T-helper 1 cell (primary cell): ENCODE measurements around the gene TRAK2.
"Not testable (repeated sequence)": the region's sequence is repeated elsewhere in the genome, so short reads cannot be mapped to it uniquely, and the experiment has no call there.

ENCODE experiments used
- DNase-seq, 5 donors: peaks; one replicate each; pipeline ENCODE4 v3.0.0-alpha.2; 2012 to 2020

Gene TRAK2

DNA sequence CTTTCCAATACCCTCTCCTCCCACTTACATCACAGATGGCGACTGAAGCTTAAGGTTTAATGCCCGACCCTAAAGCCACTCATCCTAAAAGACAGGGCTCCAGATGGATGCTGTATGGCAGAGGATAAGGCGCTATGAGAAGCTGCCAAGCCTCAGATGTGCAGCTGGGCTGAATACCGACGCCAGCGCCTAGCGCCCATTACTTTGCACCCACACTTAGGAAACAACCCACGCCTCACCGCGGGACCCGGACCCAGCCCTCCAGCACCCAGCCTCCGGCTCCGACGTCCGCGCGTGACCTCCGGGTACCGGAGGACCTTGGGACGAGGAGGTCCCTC lies 335 bp downstream of the TRAK2 start:
- DNase-seq, result no peak

DNA sequence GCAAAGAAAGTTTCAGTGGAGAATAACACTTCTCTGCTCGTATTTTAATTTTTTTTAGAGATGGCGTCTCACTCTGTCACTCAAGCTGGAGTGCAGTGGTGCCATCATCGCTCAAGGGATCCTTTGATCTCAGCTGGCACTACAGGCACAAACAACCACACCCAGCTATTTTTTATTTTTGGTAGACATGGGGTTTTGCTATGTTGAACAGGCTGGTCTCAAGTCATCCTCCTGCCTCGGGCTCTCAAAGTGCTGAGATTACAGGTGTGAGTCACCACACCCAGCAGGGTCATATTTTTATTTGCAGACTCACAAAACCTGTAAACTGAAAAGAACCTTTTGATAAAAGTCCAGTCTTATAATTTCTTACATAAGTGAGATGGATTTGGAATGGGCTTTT lies 2.6 kb downstream of the TRAK2 start:
- peak in 3 of 5 donors; percentile 7 to 57 (median 19) for DNase-seq

DNA sequence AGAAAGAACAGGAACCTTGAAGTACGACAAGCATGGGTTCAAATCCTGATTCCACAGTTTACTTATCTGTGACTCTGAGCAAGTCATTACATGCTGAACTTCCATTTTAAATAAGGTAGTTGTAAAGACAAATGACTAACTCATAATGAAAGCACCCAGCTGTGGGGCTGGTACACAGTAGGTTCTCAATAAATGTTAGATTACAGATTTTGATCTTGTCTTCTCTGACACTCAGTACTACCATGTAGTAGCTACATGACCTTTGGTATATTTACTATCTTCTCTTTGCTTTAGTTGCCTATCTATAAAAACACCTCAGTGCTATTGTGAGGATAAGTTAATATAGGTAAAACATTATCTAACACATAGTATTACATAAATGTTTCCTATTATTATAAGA lies 3.2 kb downstream of the TRAK2 start:
- peak in 1 of 5 donors; percentile 49 for DNase-seq

DNA sequence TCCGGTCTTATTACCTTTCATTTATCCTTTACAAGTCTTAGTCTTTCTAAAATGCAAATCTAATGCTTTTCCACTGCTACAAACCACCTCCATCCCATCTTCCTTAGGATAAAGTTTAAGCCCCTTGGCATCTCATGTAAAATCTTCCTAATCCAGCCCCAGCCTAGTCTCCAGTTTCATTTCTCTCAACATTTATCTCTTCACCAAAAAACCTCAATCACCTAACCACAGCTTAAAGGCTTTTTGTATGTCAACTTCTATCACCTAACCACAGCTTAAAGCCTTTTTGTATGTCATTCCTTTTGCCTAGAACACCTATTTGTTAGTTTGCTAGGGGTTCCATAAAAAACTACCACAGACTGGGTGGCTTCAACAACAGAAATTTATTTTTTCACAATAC lies 4.2 kb downstream of the TRAK2 start:
- peak in 1 of 5 donors; percentile 43 for DNase-seq

DNA sequence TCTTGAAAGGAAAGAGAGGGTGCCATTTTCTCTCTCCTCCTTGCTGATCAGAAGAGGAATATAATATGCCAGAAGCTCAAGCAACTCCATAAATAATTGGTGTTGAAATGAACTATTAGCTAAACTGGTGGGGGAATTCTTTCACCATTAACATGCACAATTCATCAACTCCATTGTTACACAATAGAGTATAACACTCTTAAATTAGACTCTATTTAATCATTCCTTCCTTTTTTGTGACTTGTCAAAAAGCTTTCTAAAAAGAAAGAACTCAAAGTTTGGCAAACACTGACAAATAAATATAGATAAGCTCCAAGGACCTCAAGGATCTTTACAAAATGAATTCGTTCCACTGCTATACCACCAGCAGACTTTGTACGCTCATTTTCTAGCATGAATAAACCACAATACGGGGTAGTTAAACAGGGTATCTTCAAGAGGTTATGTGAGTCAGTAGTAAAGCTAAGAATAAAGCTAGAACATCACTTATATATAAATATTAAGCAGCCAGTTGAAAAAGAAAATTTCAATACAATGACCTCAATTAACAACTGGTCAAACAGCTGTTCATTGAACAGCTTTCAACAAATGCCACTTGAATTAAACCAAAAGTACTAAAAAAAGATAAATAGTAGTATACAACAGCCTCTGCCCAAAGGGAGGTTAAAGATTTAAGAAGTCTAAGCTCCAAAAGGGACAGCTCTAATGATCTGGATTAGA lies 6.4 kb downstream of the TRAK2 start:
- no peak for DNase-seq

DNA sequence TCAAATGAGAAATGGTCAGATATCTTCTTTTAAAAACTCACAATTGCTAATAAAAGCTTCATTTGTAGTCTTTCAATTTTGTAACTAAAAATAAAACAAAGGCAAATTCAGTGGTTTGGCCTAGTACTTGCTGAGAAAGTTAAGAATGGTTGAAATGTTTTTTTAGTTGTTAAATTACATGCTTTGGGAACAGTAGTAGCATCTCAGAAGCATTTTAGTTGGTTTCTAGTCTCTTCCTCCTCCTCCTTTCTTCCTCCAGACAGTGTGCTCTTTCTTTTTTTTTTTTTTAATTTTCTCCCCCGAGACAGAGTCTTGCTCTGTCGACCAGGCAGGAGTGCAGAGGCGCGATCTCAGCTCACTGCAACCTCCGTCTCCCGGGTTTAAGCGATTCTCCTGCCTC lies 9.8 kb downstream of the TRAK2 start:
- no peak for DNase-seq

DNA sequence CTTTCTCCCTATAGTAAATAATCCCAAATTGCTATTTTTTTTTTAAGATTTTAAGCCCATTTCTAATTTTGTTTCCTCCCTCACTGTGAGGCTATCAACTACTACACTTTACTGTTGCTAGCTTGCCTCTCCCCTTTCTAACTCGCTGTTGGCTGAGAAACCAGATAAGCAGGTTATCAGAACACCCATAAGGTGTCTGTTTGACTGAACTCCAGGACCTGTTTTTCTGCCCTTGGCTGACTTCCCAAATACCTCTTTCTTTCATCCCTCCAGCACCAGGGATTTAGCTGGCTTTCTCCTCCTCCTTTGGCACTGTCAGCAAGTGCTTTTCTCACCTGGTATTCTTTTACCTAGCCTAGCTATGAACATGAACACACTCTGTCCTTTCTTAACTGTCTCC lies 11.1 kb downstream of the TRAK2 start:
- no peak for DNase-seq

DNA sequence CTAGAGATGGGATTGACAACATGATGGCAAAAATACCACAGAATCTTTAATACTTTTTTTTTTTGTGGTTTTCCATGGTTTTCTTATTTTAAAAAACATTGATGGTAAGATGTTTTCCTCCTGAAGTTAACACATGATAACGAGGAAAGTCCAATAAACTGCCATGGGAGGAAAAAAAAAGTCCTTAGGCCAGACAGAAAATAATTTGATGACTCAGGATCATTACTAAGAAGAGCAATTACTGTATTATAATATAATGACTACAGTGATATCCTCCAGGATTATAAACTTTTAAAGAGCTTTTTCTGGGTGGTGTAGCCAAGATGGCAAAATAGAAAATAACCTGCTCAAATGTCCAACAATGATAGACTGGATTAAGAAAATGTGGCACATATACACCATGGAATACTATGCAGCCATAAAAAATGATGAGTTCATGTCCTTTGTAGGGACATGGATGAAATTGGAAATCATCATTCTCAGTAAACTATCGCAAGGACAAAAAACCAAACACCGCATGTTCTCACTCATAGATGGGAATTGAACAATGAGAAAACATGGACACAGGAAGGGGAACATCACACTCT lies 11.8 kb downstream of the TRAK2 start:
- not testable (repeated sequence) for DNase-seq

DNA sequence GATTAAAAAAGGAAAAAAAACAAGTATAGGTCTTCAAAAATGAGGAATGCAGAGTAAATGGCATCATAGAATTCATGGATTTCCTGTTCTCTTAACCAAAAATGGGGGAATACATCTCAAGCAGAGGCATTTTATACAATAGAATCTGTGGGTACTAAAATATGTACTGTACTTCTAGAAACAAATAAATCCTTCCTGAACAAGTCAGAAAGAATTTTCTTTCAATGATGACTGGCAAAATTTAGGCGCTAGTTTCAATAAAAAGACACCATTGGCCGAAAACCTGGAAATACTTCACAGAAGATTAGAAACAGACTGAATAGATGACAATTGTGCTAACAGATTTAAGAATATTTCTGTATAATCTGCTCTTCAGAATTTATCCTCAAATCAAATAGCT lies 15.1 kb downstream of the TRAK2 start:
- no peak for DNase-seq

DNA sequence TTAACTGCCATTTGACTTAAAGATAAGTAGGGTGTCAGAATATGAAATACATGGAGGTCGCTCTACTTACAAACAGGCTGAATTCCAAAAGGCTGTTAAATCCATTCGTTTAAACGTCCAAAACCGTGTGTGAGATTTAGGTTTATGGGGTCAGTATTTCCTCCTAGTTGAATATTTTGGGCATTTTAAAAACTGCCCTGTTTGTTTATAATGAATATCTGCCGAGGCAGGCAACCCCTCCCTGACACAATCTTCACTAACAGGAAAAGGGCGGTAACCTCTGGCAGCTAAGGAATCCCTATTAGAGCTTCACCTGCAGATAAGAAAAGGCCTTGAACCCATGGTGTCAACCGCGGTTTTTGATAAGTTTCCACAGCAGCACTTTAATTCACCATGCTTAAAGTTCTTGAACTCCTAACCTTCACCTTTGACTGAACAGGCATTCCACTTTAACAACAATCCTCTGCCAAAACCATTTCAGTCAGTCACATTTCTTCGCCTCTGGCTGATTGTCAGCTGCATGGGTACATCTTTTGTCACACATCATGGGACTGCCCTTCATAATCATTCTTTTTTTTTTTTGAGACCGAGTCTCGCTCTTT lies 17.8 kb downstream of the TRAK2 start:
- no peak for DNase-seq

DNA sequence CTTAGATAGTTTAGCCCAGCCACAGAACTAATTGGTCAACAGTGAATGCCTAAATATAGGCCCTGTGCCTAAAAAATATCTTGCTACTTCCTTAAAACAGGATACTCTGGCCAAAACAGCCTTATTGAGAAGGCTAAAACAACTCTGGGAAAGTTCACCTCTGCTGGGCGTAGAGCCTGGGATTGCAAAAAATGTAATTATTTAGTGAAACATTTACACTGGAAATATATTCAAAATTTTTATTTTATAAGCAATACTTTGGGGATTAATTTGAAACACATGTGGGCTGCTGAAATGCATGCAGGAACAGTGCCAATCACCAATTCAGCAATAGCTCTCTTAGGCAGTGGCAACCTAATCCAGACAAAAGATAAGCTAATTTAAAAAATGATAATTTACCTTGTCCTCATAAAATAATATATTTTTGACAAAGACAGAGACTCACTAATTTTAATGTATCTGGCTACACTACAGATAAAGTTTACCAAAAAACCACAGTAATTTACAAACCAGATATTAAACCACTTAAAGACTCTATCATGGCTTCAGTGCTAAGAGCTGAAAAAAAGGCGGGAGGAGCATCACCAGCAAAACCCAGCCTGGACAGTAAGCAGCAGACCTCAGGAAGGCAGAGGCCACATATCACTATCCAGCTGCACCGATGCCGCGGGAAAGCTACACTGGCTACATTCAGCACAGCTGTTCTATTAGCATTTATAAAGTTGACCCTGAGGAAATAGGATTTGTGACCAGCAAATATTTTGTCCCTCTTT lies 18.5 kb downstream of the TRAK2 start:
- no peak for DNase-seq

DNA sequence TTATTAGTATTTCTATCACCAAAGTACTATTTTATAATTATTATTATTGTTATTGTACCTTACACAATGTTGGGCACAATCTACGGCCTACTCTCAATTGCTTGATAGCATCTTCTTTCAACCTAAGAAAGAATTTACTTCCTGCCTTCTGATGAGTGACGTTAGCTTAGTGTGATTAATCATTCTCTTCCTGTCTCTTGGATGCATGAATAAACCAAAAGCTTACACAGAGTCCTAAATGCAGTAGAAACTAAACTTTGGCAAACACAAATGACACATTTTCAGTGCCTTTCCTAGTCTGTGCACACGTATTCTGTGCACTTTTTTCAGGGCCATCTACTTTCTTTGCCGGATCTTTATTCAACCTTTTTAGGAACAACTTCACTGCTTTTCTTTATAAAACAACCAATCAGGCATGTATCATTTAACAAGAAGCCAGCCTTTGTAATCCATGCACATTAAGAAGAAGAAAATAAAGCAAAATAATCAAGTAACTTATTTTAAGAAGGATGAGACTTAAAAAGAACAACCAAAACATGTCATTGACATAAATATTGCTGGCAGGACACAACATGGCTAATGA lies 19.1 kb downstream of the TRAK2 start:
- peak in 1 of 5 donors; percentile 75 for DNase-seq

DNA sequence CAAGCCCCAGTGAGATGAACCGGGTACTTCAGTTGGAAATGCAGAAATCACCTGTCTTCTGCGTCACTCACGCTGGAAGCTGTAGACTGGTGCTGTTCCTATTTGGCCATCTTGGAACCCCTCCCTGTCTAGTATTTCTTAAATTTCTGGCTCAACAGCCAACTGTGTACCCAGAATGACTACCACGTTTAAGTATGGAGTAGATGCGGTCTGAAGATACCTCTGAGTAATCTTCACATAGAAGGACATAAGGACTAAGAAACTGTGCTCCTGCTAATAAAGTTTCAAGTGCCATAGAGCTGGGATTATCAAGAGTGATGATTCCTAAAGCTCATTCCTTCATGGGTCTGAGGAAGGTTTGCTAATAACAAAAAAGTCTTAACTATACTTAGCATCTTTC lies 20.4 kb downstream of the TRAK2 start:
- DNase-seq, result no peak

DNA sequence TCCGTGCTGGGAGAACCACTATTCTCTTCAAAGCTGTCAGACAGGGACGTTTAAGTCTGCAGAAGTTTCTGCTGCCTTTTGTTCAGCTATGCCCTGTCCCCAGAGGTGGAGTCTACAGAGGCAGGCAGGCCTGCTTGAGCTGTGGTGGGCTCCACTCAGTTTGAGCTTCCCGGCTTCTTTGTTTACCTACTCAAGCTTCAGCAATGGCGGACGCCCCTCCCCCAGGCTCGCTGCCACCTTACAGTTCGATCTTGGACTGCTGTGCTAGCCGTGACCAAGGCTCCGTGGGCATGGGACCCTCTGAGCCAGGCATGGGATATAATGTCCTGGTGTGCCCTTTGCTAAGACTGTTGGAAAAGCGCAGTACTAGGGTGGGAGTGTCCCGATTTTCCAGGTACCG lies 20.9 kb downstream of the TRAK2 start:
- not testable (repeated sequence) for DNase-seq

DNA sequence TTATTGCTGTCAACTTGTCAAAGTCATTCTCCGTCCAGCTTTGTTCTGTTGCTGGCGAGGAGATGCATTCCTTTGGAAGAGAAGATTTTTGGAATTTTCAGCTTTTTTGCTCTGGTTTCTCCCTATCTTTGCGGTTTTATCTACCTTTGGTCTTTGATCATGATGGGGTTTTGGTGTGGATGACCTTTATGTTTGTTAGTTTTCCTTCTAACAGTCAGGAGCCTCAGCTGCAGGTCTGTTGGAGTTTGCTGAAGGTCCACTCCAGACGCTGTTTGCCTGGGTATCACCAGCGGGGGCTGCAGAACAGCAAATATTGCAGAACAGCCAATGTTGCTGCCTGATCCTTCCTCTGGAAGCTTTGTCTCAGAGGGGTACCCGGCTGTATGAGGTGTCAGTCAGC lies 21.4 kb downstream of the TRAK2 start:
- DNase-seq, result not testable (repeated sequence)

DNA sequence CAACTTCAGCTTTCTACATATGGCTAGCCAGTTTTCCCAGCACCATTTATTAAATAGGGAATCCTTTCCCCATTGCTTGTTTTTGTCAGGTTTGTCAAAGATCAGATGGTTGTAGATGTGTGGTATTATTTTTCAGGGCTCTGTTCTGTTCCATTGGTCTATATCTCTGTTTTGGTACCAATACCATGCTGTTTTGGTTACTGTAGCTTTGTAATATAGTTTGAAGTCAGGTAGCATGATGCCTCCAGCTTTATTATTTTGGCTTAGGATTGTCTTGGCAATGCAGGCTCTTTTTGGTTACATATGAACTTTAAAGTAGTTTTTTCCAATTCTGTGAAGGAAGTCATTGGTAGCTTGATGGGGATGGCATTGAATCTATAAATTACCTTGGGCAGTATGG lies 22.9 kb downstream of the TRAK2 start:
- not testable (repeated sequence) for DNase-seq

DNA sequence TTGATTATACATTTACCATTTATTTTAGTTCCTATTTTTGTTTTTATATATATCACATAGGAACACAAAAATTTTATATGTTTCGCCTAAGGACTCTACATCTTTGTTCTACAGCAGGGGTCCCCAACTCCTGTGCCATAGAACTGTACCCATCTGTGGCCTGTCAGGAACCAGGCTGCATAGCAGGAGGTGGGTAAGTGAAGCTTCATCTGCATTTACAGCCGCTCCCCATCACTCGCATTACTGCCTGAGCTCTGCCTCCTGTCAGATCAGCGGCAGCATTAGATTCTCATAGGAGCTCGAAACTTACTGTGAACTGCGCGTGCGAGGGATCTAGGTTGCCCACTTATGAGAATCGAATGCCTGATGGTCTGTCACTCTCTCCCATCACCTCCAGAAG lies 25.3 kb downstream of the TRAK2 start:
- DNase-seq, result no peak

DNA sequence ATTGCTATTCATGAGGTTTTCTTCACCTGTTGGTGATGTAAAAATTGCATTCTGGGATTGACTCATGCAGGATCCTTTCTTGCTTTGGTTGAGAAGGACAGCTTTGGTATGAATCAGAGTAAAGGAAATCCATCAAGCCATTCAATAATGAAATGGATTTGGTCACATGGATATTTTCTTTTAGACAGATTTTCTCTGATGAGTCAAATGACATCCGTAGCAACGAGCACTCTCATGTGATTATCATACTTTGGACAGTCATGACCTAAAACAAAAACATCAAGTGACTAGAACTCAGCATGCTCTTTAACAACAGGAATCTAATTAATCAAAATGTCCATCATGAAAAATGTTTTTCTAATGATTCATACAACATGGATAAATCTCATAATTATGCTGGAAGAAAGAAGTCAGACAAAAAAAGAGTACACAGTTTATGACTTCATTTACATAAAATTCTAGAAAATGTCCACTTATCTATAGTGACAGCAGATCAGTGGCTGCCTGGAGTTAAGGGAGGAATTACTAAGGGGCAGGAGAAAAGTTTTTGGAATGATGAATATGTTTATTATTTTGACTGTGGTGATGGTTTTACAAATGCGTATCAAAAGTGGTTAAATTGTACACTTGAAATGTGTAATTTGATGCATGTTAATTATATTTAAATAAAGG lies 30.7 kb downstream of the TRAK2 start:
- peak in 1 of 5 donors; percentile 50 for DNase-seq

DNA sequence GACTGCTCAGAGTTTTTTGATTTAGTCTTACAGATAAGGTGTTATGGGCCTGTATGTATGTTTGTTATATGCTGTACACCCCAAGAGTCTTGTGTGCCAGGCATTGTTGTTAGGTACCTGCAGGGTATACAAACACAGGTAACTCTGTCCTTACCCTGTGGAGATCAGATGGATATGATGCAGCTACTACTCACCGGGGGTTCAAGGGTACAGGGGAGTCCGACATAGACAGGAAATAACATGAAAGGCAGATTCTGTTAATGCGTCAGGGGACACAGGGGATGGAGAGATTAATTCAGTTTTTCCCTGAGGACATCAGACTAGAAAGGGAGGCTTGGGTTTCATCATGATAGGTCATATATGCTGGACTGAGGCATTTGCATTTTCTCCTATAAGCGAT lies 31.3 kb downstream of the TRAK2 start:
- DNase-seq, result no peak

DNA sequence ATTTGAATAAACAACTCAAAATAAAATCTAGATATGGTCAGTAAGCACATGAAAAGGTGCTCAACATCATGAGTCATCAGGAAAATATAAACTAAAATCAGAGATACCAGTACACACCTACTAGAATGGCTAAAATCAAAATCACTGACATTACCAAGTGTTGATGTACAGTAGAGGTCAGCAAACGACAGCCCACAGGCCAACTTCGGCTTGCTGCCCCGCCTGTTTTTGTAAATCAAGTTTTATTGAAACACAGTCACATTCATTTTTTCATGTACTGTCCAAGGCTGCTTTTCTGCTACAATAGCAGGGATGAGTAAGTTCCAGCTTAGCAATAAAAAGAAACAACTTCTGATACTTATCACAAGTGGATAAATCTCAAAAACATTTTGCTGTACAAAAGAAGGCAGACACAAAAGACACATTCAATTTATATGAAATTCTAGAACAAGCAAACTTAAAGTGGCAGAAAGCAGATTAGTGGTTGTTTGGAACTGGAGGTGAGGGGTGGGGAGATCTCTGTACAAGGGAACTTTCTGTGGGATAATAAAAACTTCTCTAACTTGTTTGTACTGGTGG lies 32.1 kb downstream of the TRAK2 start:
- DNase-seq, result no peak

DNA sequence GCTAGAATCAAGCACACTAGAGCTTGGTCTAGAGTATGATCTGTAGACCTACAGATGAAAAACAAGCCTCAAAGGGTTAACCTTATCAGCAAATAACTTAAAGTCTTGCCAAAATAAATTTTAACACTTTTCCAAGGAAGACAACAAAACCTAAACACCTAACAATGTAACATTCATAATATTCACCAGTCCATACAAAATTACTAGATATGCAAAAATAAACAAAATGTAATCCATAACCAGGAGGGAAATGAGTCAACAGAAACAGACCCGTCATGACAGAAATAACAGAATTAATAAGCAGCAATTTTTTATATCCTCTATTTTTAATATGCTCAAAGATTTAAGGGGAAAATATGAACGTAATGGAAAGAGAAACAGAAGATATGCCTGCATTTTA lies 36.1 kb downstream of the TRAK2 start:
- no peak for DNase-seq
